Measurements from ENCODE around the gene NOC3L.

DNA sequence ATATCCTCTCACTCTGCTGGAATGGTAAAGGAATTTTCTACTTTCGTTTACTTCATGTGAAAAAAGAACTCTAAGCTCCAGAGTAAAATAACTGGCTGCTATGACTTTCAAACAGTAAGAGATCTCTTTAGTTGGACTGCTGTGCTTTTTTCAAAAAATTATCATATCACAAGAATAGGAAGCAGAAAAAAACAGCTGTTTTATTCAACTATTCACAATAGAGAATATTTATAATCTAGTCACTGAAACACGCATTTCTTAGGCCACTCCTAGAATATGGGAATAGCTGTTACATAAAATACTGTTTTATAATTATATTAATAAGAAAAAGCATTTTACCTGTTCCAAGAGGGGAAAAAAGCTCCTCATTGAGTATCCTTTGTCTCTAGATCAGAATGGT lies 29.7 kb downstream of the NOC3L start:
- TF ChIP-seq, protein P1, sequence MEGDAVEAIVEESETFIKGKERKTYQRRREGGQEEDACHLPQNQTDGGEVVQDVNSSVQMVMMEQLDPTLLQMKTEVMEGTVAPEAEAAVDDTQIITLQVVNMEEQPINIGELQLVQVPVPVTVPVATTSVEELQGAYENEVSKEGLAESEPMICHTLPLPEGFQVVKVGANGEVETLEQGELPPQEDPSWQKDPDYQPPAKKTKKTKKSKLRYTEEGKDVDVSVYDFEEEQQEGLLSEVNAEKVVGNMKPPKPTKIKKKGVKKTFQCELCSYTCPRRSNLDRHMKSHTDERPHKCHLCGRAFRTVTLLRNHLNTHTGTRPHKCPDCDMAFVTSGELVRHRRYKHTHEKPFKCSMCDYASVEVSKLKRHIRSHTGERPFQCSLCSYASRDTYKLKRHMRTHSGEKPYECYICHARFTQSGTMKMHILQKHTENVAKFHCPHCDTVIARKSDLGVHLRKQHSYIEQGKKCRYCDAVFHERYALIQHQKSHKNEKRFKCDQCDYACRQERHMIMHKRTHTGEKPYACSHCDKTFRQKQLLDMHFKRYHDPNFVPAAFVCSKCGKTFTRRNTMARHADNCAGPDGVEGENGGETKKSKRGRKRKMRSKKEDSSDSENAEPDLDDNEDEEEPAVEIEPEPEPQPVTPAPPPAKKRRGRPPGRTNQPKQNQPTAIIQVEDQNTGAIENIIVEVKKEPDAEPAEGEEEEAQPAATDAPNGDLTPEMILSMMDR (IDR thresholded peaks at IDR 0.05), result no peak
- no peak for TF ChIP-seq POLR2A (IDR thresholded peaks at IDR 0.05)
